Left ventricle myocardium inferior (tissue), 1 donor: ENCODE measurements around the gene TAF10. TPM values are rescaled to one million over a fixed set of nuclear protein-coding genes. Genes with fewer than 3 reads are reported as not detected.
A peak's percentile ranks its signal among the peaks of the same experiment; 100 is the strongest.

Experiments
- DNase-seq: peaks from one replicate; pipeline ENCODE4 v3.0.0-alpha.2; 2020
- H3K27ac ChIP-seq: fragments of 200-600 bp; replicated peaks from 2 replicates; pipeline ENCODE4 v1.8.0; 2021
- H3K27me3 ChIP-seq: fragments of 200-600 bp; 2 replicates; pipeline ENCODE4 v1.8.0; 2021; ENCODE audit warnings: low read depth
- H3K36me3 ChIP-seq: fragments of 200-600 bp; 2 replicates; pipeline ENCODE4 v1.8.0; 2021
- H3K4me1 ChIP-seq: fragments of 200-600 bp; 2 replicates; pipeline ENCODE4 v1.8.0; 2021
- H3K4me3 ChIP-seq: fragments of 200-600 bp; 2 replicates; pipeline ENCODE4 v1.8.0; 2021; ENCODE audit warnings: mild to moderate bottlenecking, moderate library complexity
- H3K9me3 ChIP-seq: fragments of 200-600 bp; replicated peaks from 2 replicates; pipeline ENCODE4 v1.8.0; 2021
- CTCF ChIP-seq: fragments of 200-600 bp; IDR thresholded peaks from 2 replicates; pipeline ENCODE4 v1.8.0; 2021; ENCODE audit warnings: antibody characterized with exemption, mild to moderate bottlenecking, borderline replicate concordance
- intact Hi-C: fragments of 100-400 bp; cut with micrococcal nuclease; formaldehyde crosslinking; loops from one replicate; pipeline ENCODE4 v1.11.0; 2022
- total RNA-seq: library from RNA; stranded (reverse); fragmentation: NEBNext Ultra II Directional; extraction: Animal tissue kit (Norgen Biotek cat#: 25700); gene quantifications from one replicate; pipeline ENCODE4 v1.2.1, GENCODE V29; 2021
- donor health status: DM: no; HTN: yes; CAD: no; lungs with severe emphysema.

The TAF10 gene
- total RNA-seq, 1 donor from 2014 or later = 106 TPM

GRCh38 chr11:6656584-6656915, 44.5 kb upstream of the TAF10 start:
- intact Hi-C loops = no loop called here
- no peaks in the 10 kb centered on the region for H3K36me3 ChIP-seq
- no peaks in the 10 kb centered on the region for H3K27me3 ChIP-seq
- TF ChIP-seq CTCF = no peak
- peak overlapping the region; percentile 87 for H3K27ac ChIP-seq
- no peaks in the 10 kb centered on the region for H3K9me3 ChIP-seq
- H3K4me1 ChIP-seq = peaks cover 50% of the 10 kb centered on the region
- no peak for DNase-seq
- peak overlapping the region; percentile 68 for H3K4me3 ChIP-seq

- Histone ChIP-seq H3K36me3 (no peaks in the 10 kb centered on the region), H3K4me3 (peak within 1 kb of the TSS; percentile 68), H3K4me1 (peaks cover 53% of the 10 kb centered on the region), H3K27ac (peak within 1 kb of the TSS; percentile 87), H3K27me3 (no peaks in the 10 kb centered on the region), H3K9me3 (no peaks in the 10 kb centered on the region)
- intact Hi-C loops = no loop called here
- TF ChIP-seq CTCF = no peak
- DNase-seq = no peak
Measured at GRCh38 chr11:6655790-6656583, 44.0 kb upstream of the TAF10 start, which contains the start of gene DCHS1. TSS of gene DCHS1 (minus strand) at chr11:6655809. CDS start at chr11:6641613, 14,196 bp downstream.

GRCh38 chr11:6655020-6655789, 43.2 kb upstream of the TAF10 start:
- intact Hi-C loops = no loop called here
- Histone ChIP-seq H3K36me3 (no peaks in the 10 kb centered on the region), H3K27ac (peak overlapping the region; percentile 87), H3K27me3 (no peaks in the 10 kb centered on the region), H3K4me3 (peak overlapping the region; percentile 68), H3K4me1 (peaks cover 59% of the 10 kb centered on the region), H3K9me3 (no peaks in the 10 kb centered on the region)
- no peak for DNase-seq
- TF ChIP-seq CTCF = no peak

- no peak for TF ChIP-seq CTCF
- Histone ChIP-seq H3K4me3 (peak overlapping the region; percentile 68), H3K4me1 (peaks cover 59% of the 10 kb centered on the region), H3K9me3 (no peaks in the 10 kb centered on the region), H3K27me3 (no peaks in the 10 kb centered on the region), H3K36me3 (no peaks in the 10 kb centered on the region), H3K27ac (peak overlapping the region; percentile 87)
- intact Hi-C loops = no loop called here
- no peak for DNase-seq
Measured at GRCh38 chr11:6654281-6655019, 42.4 kb upstream of the TAF10 start.

- Histone ChIP-seq H3K27ac (no peak overlapping the region), H3K27me3 (no peaks in the 10 kb centered on the region), H3K9me3 (no peaks in the 10 kb centered on the region), H3K4me3 (no peak overlapping the region), H3K36me3 (no peaks in the 10 kb centered on the region), H3K4me1 (peaks cover 66% of the 10 kb centered on the region)
- no peak for TF ChIP-seq CTCF
- intact Hi-C loops = no loop called here
- DNase-seq = no peak
Measured at GRCh38 chr11:6653656-6654055, 41.6 kb upstream of the TAF10 start.
